ENCODE results near the gene TOX3.

DNA sequence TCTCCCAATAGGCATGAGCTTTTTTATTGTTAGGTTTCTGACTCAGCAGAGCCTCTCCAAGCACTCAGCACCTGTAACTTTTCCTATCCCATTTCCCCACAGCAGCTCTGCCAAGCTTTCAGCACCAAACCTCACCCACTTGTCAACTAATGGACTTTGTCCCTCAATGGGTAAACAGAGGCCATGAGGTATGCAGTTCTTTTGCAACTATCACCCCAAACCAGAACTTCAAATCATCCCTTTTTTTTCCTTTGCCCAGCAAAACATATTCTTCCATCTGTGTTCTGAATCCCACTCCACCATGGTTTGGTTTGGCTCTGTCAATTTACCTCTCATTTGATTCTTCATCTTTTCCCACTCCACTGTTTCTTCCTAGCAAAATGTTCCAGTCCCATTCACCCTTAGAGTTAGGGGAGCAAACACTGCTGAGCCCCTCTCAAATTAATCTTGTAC lies 58.1 kb downstream of the TOX3 start:
- TF ChIP-seq ZNF23 (tag by site-specific recombination; IDR thresholded peaks at IDR 0.05; ENCODE audit: borderline replicate concordance) (no peak), ZNF274 (IDR thresholded peaks at IDR 0.05; ENCODE audit: low read length) (no peak), ZNF274 (tag by site-specific recombination; IDR thresholded peaks at IDR 0.05; ENCODE audit: borderline replicate concordance) (no peak), ZNF10 (tag by site-specific recombination; IDR thresholded peaks at IDR 0.05) (no peak), ZNF146 (tag by site-specific recombination; IDR thresholded peaks at IDR 0.05) (no peak)
- TF ChIP-seq, protein P1, sequence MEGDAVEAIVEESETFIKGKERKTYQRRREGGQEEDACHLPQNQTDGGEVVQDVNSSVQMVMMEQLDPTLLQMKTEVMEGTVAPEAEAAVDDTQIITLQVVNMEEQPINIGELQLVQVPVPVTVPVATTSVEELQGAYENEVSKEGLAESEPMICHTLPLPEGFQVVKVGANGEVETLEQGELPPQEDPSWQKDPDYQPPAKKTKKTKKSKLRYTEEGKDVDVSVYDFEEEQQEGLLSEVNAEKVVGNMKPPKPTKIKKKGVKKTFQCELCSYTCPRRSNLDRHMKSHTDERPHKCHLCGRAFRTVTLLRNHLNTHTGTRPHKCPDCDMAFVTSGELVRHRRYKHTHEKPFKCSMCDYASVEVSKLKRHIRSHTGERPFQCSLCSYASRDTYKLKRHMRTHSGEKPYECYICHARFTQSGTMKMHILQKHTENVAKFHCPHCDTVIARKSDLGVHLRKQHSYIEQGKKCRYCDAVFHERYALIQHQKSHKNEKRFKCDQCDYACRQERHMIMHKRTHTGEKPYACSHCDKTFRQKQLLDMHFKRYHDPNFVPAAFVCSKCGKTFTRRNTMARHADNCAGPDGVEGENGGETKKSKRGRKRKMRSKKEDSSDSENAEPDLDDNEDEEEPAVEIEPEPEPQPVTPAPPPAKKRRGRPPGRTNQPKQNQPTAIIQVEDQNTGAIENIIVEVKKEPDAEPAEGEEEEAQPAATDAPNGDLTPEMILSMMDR (tag by site-specific recombination; IDR thresholded peaks at IDR 0.05) = no peak

All from HEK293 (cell line).